HG03135 (cell line): Measurements from ENCODE around the gene CCL20.

Experiments used
- ATAC-seq: cut with Tn5 transposase; IDR thresholded peaks from one replicate; pipeline ENCODE4 v1.9.1; 2021; ENCODE audit warnings: mild to moderate bottlenecking, moderate library complexity; ENCODE audit not compliant: unreplicated experiment

CCL20 gene

DNA sequence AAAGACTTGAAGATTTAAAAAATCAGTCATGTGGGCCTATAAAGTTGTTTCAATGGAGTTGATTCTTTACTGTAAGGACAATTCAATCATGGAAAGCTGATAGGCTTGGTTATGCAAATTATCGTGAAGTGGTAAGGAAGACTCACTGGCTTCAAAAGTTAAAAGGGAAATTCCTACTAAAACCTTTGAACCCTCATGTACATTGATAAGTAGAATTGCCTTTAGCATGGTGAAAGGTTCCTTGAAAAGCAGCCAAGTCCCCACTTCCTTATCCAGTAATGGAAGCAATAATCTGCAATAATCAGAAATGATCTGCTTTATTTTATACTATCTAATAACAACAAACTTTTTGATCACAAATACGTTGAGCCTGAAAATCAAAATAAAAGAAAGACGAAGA is 14.4 kb upstream of the CCL20 start:
- no peak for ATAC-seq

DNA sequence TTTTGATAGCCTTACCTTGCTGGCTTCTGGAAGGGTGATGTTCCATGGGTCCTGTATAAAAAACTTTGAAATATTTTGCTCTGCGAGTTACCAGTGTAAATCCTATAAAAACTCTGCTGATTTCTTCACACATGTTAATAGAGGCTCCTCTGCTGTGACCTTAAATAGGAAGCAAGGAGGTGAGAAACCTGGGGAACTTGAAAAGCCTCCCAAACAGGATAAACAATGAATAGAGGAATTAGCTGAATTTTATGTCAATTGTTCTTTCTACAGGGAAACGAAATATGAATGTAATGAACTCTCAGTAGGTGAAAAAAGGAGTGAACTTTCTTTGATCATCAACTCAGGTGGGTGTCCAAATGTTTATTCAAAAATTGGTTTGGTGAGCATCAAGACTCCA is 10.8 kb upstream of the CCL20 start:
- ATAC-seq, result no peak

DNA sequence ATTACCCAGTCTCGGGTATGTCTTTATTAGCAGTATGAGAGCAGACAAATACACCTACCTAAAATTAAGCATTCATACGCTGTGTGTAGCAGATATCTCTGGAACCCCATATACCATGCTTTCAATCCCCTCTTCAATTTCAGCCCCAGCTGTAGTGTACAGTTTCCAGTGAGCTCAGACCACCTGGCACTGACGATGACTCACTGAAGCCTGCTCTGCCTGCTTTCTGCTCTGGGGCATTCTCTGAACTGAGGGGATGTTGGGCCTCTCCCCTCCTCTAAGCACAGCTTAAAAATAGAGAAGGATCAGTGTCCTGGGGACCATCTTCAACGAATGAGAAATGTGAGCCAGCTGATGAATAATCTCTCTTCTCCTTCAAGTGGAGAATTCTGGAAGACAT is 8.7 kb upstream of the CCL20 start:
- ATAC-seq, result no peak

DNA sequence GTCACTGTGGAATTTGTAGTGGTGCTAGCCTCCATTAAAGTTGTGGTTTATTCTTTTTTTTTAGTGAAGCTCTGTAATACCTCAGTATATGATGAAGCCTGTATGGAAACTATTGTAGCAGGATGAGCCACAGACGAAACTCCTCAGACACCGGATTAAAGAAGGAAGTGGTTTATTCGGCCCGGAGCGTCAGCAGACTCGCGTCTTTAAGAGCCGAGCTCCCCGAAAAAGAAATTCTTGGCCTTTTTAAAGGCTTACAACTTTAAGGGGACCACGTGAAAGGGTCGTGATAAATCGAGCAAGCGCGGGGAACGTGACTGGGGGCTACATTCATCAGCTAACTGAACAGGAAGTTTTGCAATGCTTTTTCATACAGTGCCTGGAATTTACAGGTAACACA is 8.1 kb upstream of the CCL20 start:
- no peak for ATAC-seq

DNA sequence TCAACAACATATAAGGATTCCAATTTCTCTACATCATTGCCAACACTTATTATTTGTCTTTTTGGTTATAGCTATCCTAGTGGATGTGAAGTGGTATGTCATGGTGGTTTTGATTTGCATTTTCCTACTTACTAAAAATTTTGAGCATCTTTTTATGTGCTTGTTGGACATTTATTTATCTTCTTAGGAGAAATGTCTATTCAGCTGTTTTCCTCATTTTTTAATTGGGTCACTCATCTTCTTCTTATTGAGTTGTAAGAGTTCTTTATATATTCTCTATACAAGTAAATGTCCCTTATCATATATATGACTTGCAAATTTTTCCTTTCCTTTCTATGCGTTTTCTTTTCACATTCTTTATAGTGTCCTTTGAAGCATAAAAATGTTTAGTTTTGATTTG is 4.7 kb upstream of the CCL20 start:
- ATAC-seq, result no peak

DNA sequence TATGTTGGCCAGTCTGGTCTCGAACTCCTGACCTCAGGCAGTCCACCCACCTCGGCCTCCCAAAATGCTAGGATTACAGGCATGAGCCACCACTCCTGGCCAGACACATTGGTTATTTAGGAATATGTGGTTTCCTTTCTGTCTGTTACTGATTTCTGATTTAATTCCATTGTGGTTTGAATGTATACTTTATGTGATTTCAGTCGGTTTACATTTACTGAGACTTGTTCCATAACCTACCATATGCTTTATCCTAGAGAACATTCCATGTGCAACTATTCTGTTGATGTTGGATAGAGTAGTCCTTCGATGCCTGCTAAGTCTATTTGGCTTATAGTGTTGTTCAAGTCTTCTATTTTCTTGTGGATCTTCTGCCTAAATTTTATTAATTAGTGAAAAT is 1.6 kb upstream of the CCL20 start:
- no peak for ATAC-seq

DNA sequence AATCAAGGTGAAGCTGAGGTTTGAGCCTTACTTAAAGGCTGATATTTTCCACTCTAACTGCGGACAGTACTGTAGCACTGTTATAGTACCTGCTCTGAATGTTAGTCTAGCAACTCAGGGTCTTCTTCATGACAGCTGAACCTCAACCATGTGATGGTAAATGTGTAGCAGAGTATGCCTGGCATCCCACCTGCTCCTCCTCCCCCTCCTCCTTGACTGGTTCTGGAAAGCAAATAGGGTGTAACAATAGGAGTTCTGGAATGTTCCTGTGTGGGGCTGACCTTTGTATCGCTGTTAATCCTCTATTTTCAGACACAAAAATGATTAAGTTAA is 447 bp upstream of the CCL20 start:
- ATAC-seq, result no peak

DNA sequence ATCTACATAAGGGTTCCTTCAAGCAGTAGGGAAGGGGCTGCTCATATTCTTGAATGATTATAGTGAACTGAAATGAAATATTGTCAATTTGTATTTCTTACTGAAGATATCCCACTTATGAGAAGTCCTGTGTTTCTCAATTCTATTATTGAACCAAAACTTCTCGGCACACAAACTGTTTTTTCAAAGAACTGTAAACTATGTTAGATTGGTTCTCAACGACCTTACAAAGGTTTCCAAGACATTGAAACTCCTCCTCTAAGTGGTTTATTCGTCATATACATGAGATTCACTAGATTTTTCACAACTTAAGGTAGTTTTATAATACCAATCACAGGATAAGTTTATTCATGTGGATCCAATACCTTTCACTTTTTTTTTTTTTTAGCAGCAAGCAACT is 1.4 kb downstream of the CCL20 start:
- ATAC-seq, result no peak

DNA sequence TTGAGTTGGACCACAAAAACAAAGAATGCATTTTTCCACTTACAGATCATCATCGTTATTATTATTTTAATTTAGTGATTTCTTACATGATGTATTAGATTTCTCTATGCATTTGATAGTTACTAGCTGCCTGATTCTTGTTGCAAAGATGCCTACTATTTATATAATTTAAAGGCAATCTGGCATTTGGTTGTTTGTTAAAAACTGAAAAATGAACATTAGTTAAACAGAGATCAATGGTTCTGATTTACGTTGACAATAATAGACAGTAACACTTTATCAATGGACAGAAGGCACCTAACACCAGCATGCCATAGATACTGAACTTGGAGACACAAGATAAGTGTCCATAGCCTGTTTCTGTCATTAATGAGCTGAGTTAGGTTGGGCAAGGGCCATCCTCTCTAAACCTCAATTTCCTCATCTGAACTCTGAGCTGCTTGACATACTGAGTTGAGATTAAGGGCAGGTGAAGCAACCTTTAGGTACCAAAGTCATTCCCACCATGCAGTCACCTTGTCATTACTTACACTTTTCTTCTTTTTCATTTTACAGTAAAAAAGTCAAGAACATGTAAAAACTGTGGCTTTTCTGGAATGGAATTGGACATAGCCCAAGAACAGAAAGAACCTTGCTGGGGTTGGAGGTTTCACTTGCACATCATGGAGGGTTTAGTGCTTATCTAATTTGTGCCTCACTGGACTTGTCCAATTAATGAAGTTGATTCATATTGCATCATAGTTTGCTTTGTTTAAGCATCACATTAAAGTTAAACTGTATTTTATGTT is 3.1 kb downstream of the CCL20 start:
- ATAC-seq, result no peak

DNA sequence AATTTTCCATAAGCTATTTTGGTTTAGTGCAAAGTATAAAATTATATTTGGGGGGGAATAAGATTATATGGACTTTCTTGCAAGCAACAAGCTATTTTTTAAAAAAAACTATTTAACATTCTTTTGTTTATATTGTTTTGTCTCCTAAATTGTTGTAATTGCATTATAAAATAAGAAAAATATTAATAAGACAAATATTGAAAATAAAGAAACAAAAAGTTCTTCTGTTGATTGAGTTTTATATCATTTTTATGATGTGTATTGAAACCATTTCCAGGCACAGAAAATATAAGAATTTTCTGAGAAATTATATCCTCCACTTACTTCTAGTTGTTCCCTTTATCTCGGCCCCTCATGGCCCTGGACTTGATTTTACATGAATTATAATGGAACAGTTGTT is 3.7 kb downstream of the CCL20 start:
- ATAC-seq, result no peak

DNA sequence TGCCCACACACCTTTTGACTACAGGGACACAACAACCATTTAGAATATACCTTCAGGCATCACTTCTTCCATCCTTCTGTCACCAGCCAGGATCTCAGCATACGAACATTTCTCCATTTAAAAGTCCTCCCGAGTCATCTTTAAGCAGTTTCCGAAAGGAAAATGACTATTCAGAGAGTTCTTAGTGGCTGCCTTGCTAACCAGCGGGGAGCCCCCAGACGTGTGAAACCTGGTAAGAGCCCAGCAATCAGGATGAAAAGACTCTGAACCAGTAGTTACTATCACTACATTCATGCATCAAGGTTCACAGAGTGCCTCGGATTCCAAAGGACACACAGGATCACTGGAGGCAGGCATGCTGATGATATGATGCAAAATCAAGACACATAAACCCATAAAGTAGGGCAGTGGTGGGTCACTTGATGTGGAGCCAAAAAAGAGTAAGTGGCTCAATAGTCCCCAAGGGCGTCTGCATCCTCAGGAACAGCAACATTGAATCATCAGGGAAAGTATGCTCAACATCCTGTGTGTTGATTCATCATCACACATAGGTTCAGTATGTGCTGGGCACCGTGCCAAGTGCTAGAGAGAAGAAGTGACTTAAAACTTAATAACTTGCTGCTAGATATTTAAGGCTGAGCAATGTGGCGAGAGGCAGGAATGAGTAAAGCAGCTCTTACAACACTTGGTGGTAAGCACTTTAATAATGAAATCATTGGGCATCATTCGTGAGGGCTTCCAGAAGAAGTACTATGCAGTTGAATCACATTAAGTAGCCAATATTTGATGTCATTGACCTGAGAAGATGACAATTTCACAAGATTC is 4.4 kb downstream of the CCL20 start:
- ATAC-seq, result no peak

DNA sequence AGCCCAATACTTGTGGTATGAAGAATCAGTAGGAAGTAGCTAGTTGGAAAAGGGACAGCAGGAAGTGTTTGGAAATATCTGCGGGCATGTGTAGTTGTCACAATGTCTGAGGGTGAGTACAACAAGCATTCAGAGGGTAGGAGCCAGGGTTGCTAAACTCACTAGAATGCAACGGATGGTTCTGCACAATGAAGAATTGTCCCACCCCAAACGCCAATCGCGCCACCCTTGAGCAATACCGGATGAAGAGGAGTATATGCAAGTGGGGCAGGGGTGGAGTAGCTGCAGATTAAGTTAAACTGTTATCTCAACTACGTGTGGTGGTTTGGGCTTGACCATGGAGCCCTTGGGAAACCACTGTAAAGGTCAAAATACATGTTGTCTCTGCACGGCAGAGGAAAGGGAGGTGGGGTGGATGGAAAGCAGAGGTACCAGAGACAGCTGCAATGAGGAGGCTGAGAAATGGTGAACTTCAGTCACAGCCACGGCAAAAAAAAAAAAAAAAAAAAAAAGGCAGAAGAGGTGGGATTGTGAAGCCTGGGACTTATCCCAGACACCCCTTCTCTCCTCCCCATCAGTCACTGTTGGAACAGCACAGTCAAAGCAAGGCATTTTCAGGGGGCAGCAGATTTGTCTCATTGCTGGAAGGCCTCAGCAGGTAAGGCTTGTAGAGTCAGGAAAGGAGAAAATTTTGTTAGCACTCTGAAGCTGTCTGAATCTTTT is 5.2 kb downstream of the CCL20 start:
- no peak for ATAC-seq

DNA sequence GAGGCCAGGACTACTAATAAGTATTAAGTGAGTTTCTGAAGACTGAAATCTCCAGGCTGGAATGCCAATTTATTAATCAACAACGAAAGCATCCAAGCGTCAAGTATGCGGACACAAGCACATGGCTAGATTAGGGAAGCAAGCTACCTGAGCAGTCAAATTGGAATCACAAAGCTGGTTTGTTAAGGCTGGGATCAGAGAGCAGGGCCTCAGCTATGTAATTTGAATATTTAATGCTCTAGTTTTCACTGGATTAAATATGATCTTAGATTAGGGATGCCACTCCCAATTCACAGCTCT is 5.7 kb downstream of the CCL20 start:
- no peak for ATAC-seq

DNA sequence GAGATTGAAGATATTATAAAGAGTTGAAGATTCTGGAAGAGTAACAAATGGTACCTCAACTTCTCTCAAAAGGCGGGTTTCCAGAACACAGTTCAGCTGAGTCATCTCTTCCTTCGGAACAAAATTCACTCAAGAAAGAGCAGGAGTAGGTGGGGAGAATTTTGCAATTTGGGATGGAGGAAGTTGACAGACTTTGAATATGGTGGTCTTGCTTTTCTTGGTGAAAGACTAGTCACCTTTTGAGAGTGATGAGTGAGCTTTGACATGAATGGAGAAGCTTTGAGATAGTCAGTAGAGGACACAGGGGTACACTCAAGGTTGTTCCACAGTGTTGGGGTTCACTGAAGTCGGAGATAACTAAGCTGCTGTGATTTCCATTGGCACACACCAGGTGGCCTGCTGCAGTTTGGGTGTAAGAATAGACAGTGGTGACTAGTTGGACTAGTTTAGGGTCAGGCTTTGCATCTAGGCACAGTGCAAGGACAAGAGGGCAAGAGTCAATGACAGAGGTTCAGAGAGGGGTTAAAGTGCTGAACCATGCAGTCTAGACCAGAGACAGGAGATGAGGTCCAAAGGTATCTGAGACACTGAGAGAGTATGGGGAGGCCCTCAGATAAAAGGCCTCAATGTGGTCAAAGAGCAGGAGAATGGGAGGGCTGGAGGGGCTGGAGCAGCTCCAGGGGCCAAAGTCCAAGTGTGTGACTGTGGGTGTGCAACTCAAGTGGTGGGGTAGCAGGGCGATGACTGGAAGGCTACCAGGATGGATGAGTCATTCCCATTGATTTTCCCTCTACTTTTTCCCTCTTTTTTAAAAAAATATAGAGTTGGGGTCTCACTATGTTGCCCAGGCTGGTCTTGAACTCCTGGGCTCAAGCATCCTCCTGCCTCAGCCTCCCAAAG is 7.7 kb downstream of the CCL20 start:
- no peak for ATAC-seq

DNA sequence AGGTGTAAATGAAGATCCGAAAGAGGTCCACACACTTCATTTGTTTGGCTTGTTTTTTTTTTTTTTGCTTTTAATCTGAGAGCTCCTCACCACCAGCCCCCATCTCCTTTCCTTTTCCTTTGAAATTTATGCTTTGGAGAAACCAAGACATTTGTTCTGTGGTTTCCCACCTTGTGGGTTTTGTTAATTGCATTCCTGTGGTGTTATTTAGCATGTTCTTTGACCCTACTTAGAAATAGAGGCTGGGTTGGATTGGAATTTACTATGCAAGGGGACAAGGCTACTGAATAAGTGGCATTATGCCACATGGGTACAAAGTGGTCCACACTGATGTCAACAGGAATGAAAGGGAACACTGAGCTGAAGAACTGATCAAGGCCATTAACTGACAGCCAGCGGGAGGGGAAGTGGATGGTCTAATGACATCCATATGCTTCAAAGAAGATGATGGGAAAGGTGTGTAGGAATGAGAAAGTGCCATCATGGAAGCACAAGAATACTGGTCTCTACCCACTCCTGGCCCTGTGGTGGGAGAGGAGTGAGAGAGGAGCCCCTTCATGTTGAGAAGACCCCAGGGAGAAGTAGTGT is 8.9 kb downstream of the CCL20 start:
- no peak for ATAC-seq

DNA sequence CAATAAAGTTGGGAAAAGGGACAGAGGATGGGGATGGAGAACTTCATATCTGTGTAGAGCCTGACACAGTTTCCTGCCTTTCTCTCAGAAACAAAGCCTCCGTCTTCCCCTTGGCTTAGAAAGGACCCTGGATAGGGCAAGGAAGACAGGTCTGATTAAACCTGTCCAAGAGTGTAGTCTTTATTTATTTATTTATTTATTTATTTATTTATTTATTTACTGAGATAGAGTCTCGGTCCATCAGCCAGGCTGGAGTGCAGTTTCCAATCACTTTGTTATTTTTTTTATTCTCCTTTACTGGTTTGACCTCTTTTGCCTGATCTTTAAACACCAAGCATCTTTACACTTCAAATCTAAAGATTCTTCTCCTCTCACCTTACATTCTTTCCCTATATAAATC is 10.3 kb downstream of the CCL20 start:
- ATAC-seq, result no peak

DNA sequence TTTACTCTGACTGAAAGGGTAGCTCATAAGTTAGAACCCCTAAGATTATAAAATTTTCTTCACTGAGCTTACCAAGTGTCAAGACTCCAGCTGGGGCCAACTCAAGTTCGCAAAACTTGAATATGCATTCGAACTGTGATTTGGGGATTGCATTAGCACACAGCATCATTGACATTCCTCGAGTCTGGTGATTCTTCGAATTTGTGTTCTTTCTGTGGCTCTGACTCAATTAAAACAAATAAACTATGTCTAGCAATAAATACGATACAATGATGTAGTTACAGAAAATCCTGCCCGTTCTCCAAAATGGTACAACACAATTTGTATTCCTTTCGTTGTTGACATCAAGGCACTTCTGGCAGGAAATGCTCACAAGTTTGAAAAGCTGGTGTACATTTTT is 11.1 kb downstream of the CCL20 start:
- no peak for ATAC-seq

DNA sequence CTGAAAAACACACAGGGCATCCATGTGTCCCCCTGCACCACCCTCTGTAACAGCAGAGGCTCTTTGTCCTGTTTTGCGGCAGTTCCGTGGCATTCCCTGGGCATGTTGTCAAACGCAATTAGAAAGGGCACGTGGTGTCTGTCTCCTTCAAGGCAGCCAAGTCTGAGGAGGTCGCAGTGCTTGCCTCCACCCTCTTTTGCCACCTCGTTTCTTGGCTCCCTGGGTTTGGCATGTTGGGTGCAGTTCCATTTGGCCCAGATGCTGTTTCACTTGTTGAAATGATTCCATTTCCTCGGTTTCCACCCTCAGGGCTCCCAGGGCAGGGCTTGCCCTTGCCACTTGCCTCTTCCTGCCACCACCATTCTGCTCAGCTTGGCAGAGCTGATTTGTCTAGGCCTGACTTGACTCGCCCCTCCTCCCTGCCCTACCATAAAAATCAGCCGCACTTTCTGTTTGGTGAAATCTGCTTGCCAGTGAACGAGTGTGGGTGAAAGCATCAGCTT is 12.4 kb downstream of the CCL20 start:
- ATAC-seq, result no peak

DNA sequence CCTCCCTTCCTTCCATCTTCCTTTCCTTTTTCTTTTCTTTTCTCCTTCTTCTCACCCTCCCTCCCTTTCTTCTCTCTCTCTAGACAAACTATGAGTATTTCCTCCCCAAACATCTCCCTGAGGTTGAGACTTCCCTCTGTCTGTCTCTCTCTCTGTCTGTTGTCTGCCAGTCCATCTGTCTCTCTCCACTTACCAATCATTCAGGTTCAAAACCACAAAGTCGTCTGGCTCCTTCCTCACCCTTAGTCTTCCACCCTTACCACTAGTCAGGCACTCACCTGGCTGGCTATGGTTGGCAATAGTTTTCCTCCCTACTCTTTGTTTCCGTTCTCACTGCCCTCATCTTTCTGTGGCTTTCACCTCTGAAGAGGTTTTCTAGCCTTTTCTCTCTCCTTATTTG is 12.9 kb downstream of the CCL20 start:
- ATAC-seq, result no peak

DNA sequence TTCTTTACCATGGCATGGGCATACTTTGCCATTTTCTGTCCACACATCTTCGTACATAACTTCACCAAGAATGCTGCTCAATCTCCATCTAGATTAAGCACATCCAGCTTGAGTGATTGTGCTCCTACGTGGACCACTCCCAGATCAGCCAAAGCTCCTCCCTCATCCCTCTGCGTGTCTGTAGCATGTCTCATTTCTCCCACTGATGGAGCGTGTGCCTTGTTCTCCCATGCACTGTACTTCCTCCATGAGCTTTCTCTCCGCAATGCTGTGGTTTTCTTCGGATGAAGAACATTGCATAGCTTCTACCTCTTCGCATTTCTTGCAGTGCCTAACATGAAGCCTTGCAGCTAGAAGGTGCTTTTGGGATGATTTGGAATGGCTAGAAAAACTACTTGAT is 13.5 kb downstream of the CCL20 start:
- no peak for ATAC-seq

DNA sequence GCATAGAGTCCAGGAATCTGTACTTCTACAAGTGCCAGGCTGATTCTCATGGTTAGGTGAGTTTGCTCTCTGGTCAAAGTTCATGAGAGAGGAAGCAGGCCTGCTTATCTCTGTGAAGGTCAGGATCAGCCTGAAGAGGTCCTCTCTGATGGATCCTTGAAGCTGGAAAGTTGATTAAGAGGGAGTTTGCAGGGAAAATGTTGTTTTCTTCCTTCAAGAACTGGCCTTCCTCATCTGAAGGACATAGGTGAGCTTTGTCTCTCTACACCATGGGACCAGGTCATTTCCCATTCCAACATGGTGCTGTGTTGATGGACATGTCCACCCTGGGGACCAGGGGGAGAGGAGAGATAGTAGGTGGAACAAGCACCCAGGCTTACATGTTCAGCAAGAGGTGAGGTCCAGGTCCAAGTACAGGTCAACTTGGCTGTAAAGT is 14.9 kb downstream of the CCL20 start:
- no peak for ATAC-seq
